WERI-Rb-1 (cell line): Measurements from ENCODE around the gene CPB1.

Source experiments
- DNase-seq: peaks from one replicate; pipeline ENCODE4 v3.0.0-alpha.2; 2020
- H3K27ac ChIP-seq: fragments of 250-450 bp; sonication (Bioruptor Pico); 2 replicates; pipeline ENCODE4 v1.5.1; 2020; ENCODE audit warnings: mild to moderate bottlenecking, moderate library complexity
- H3K27me3 ChIP-seq: fragments of 250-450 bp; sonication (Bioruptor Pico); 2 replicates; pipeline ENCODE4 v1.5.1; 2021; ENCODE audit warnings: mild to moderate bottlenecking, low read depth, moderate library complexity; ENCODE audit not compliant: insufficient read depth, severe bottlenecking
- H3K36me3 ChIP-seq: fragments of 250-450 bp; sonication (Bioruptor Pico); 2 replicates; pipeline ENCODE4 v1.5.1; 2020; ENCODE audit warnings: mild to moderate bottlenecking, moderate library complexity
- H3K4me3 ChIP-seq: 2 replicates; pipeline ENCODE4 v1.5.1; 2011; ENCODE audit warnings: low read depth, mild to moderate bottlenecking, control low read depth, low read length
- H3K9me3 ChIP-seq: fragments of 250-450 bp; sonication (Bioruptor Pico); 2 replicates; pipeline ENCODE4 v1.5.1; 2021; ENCODE audit warnings: mild to moderate bottlenecking, moderate library complexity; ENCODE audit not compliant: severe bottlenecking
- CTCF ChIP-seq: IDR thresholded peaks from 2 replicates; pipeline ENCODE4 v1.5.1; 2011; ENCODE audit warnings: low read depth, mild to moderate bottlenecking, control low read depth, inconsistent platforms, low read length

Gene CPB1

GRCh38 chr3:148889828-148890227 lies 62.2 kb downstream of the CPB1 start:
- no peaks in the 10 kb centered on the region for H3K27me3 ChIP-seq
- no peaks in the 10 kb centered on the region for H3K9me3 ChIP-seq
- no peaks in the 10 kb centered on the region for H3K36me3 ChIP-seq
- TF ChIP-seq CTCF, result no peak
- no peak overlapping the region for H3K27ac ChIP-seq
- no peak for DNase-seq
- H3K4me3 ChIP-seq, result no peak overlapping the region

GRCh38 chr3:148896062-148896461 lies 68.5 kb downstream of the CPB1 start:
- no peak overlapping the region for H3K27ac ChIP-seq
- no peak overlapping the region for H3K4me3 ChIP-seq
- H3K27me3 ChIP-seq, result no peaks in the 10 kb centered on the region
- DNase-seq, result no peak
- TF ChIP-seq CTCF, result no peak
- H3K9me3 ChIP-seq, result no peaks in the 10 kb centered on the region
- H3K36me3 ChIP-seq, result no peaks in the 10 kb centered on the region

DNA sequence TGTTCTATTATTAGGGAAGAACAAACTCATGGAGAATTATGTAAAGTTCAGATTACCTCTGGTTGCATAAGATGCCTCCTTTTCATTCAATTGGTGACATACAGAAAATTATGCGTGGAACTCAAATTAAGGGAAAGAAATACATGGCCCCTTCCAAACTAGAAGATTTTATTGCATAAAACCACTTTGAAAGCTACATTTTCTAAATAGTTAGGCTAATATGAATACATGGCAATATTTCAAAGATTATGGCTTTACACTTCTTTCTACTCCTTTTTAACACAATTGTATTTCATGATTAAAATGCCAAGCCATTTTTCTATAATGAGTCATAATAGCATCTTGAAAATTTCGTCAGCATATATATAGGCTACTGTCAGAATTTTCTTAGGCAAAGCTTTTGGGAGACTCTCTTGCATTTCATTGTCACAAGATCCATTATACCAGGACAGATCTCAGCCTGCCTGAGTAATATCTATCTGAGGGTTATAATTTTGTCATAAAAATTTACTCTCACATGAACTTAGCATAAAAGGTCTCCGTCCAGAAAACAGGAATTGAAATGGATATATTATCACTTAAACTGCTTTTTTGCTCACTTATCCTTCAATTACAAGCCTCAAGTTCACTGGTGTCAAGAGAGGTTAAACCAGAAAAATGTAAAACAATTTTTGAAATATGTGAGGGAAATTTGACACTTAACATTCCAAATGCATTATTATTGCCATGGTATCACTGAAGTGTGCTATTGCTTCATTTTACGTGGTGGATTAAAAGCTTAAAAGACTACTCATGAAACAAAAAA lies 74.6 kb downstream of the CPB1 start:
- Histone ChIP-seq H3K27me3 (no peaks in the 10 kb centered on the region), H3K36me3 (no peaks in the 10 kb centered on the region), H3K9me3 (no peaks in the 10 kb centered on the region), H3K4me3 (no peak overlapping the region), H3K27ac (no peak overlapping the region)
- no peak for DNase-seq
- TF ChIP-seq CTCF, result no peak

DNA sequence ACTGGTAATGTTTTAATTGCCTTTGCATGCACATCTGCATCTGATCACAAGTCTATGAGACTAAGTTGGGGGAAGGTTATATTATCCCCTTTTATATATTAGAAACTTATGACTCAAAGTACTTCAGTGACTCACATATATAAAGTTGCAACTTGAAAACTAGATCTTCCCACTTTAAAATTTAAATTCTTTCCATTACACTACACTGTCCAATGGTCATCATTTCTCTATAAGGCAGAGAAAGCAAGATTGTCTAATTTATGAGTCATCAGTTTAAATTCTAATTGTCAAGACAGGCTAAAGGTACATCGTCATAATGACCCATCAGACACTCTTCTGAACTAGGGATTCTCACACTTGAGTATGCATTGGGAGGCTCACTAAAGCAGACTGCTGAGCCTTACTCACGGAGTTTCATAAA lies 75.4 kb downstream of the CPB1 start:
- no peak for DNase-seq
- no peak for TF ChIP-seq CTCF
- Histone ChIP-seq H3K4me3 (no peak overlapping the region), H3K27ac (no peak overlapping the region), H3K36me3 (no peaks in the 10 kb centered on the region), H3K9me3 (no peaks in the 10 kb centered on the region), H3K27me3 (no peaks in the 10 kb centered on the region)

DNA sequence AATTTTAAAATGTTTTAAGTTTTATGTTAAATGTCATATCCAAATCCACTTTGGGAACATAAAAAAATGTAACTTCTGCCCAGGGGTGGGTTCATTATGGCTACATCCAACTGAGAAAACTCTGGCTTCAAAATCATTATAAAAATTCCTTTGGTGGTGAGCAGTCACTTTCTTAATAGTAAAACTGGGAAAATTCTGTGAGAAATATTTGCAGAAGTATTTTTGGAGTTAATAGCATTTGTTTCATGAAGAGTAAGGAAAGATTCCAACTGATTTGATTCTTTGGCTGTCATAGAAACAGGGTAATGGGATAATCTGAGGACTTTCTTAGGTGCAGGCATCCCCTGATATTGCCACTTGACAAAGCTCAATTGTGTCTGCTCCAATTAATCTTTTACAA lies 76.3 kb downstream of the CPB1 start:
- H3K9me3 ChIP-seq, result no peaks in the 10 kb centered on the region
- no peaks in the 10 kb centered on the region for H3K36me3 ChIP-seq
- DNase-seq, result no peak
- H3K27ac ChIP-seq, result no peak overlapping the region
- no peak for TF ChIP-seq CTCF
- no peaks in the 10 kb centered on the region for H3K27me3 ChIP-seq
- H3K4me3 ChIP-seq, result no peak overlapping the region

- Histone ChIP-seq H3K36me3 (no peaks in the 10 kb centered on the region), H3K27ac (no peak overlapping the region), H3K9me3 (no peaks in the 10 kb centered on the region), H3K27me3 (no peaks in the 10 kb centered on the region), H3K4me3 (no peak overlapping the region)
- TF ChIP-seq CTCF, result no peak
- no peak for DNase-seq
Measured at GRCh38 chr3:148906667-148907066, 79.1 kb downstream of the CPB1 start.
